GM21526 (cell line): ENCODE data around the gene COL11A1.
"Not testable (repeated sequence)": the region's sequence is repeated elsewhere in the genome, so short reads cannot be mapped to it uniquely, and the experiment has no call there.

Experiments
- ATAC-seq: cut with Tn5 transposase; IDR thresholded peaks from one replicate; pipeline ENCODE4 v1.9.1; 2021; ENCODE audit warnings: moderate library complexity; ENCODE audit not compliant: unreplicated experiment, low FRiP score

COL11A1 gene

GRCh38 chr1:103108376-103109150 is at the start of gene COL11A1:
Gene COL11A1 (minus strand): TSS chr1:103108522. CDS start chr1:103108178, 344 bp downstream.
- no peak for ATAC-seq

GRCh38 chr1:103156966-103157365 is 48.6 kb upstream of the COL11A1 start:
- ATAC-seq, result no peak

DNA sequence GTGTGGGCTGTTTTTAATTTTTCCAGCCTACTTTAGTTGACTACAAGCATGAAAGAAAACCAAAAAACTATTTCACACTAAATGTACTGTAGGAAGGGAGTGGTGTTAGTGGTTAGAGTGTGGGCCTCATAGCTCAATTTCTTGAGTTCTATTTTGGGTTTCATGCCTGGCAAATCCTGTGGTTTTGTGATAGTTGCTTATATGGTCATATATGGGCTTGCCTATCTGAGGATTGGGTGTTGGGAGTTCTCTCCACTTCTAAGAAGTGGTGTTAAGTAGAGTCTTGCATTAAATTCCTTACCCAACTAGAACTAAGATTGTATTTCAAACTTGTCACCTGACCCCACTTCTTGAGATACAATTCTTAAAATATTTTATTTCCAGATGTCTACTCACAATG is 37.8 kb upstream of the COL11A1 start:
- ATAC-seq, result no peak

DNA sequence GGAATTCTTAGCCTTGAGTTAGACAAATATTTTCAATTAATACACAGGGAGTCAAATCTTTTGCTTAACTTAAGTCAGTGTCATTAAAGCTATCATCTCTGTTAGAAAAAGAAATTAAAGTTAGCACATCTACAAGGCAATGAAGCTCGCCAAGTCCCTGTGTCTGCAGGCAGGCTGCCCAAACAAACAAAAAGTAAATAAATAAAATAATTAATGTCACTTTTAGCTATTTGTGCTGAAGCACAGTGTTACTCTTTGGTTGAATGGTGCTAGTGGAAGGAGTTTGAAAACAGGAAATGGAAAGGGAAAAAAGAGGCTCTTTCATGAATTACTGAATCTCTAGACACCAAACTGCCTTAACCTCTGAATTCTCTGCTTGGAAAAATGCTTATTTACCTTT is 37.1 kb upstream of the COL11A1 start:
- ATAC-seq, result no peak

DNA sequence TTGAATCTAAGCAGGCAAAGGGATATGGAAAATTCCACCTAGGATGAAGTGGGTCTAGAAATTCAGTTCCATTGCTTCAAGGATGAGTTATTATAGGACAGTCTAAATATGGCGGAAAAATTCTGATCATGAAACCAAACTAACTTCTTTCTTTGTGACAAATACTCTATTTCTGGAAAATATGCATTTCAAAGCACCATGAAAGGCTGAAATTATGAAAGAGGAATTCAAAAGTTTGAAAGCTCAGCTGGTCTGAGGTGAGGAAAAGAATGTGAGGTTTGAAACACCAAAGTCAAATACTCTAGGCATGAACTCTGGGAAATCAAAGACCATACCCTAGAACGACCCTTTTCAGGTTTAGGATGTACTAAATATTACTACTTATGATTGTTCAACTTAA is 36.4 kb upstream of the COL11A1 start:
- ATAC-seq, result no peak

DNA sequence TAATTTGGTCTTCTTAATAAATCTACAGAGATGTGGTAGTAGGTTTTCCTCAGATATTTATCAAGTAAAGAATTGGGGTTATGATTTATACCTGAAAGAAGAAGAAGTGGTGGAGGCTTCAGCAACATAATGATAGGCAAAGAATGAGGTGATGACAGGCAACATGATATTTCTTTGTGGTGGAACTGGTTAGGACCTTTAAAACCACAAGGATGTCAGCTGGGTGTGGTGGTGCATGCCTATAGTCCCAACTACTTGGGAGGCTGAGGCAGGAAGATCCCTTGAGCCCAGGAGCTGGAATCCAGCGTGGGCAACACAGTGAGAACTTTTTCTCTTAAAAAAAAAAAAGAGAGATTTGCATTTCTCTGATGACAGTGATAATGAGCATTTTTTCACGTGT is 34.1 kb upstream of the COL11A1 start:
- ATAC-seq, result no peak

GRCh38 chr1:103129796-103130195 is 21.5 kb upstream of the COL11A1 start:
- ATAC-seq, result no peak

DNA sequence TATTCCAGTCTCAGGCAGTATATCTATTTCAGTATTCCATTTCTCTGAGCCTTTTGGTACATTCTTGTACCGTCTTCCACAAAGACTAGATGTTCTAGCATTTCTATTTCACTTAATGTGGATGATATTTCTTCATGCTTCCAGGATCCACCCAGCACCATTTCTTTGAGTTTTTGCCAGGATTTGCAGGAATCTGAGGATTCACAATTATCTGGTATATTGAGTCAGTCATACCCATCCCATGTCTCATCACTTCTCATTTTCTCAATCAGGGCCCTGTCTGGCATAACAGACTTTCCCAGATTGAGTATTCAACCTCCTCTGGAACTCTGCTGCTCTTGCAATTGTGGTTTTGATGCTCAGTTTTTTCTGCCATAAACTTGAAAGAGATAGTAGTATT is 20.9 kb upstream of the COL11A1 start:
- ATAC-seq, result no peak

DNA sequence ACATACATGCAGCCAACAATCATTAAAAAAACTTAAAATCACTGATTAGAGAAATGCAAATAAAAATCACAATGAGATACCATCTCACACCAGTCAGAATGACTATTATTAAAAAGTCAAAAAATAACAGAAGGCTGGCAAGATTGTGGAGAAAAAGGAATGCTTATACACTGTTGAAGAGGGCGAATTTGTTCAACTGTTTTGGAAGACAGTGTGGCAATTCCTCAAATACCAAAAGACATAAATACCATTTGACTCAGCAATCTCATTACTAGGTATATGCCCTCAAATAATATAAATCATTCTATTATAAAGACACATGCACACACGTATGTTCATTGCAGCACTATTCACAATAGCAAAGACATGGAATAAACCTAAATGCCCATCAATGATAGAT is 19.9 kb upstream of the COL11A1 start:
- not testable (repeated sequence) for ATAC-seq

GRCh38 chr1:103125219-103125618 is 16.9 kb upstream of the COL11A1 start:
- ATAC-seq, result no peak

GRCh38 chr1:103122983-103123720 is 14.8 kb upstream of the COL11A1 start:
- ATAC-seq, result no peak

- ATAC-seq, result no peak
These were observed 12.7 kb upstream of the COL11A1 start for GRCh38 chr1:103120981-103121380.

- no peak for ATAC-seq
These were observed 4.2 kb upstream of the COL11A1 start for GRCh38 chr1:103112546-103112945.

- no peak for ATAC-seq
These were observed 3.6 kb upstream of the COL11A1 start for GRCh38 chr1:103111926-103112325.

- ATAC-seq, result no peak
These were observed 2.4 kb upstream of the COL11A1 start for GRCh38 chr1:103110701-103111100.

DNA sequence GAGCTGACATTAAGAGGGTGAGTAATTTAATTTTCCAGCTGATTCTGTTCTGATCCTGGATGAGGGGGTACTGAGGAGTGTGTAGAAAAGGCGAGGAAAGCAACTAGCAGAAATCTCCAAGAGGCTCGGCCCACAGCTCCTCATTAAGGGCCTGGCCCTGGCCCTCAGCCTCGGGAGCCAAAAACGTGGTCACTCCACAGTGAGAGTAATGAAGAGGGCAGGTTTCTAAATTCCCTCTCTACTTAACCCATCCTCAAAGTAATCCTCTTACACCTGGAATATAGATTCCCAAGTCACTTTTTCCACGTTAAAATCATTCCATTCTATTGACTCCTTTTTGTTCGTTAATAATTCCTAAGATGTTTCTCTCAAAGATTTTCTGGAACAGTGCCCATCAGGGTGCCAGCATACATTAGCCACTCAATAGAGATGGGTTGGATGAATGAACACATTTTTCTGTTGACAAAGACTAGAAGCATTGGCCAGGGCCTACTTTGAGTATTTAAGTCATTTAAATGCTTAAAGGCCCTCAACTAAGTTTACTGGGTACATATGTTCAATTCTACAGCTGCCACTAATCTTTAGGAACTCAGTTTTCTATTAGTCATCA is 1.1 kb upstream of the COL11A1 start:
- no peak for ATAC-seq

GRCh38 chr1:103107741-103108375 is 464 bp downstream of the COL11A1 start:
- ATAC-seq, result no peak

DNA sequence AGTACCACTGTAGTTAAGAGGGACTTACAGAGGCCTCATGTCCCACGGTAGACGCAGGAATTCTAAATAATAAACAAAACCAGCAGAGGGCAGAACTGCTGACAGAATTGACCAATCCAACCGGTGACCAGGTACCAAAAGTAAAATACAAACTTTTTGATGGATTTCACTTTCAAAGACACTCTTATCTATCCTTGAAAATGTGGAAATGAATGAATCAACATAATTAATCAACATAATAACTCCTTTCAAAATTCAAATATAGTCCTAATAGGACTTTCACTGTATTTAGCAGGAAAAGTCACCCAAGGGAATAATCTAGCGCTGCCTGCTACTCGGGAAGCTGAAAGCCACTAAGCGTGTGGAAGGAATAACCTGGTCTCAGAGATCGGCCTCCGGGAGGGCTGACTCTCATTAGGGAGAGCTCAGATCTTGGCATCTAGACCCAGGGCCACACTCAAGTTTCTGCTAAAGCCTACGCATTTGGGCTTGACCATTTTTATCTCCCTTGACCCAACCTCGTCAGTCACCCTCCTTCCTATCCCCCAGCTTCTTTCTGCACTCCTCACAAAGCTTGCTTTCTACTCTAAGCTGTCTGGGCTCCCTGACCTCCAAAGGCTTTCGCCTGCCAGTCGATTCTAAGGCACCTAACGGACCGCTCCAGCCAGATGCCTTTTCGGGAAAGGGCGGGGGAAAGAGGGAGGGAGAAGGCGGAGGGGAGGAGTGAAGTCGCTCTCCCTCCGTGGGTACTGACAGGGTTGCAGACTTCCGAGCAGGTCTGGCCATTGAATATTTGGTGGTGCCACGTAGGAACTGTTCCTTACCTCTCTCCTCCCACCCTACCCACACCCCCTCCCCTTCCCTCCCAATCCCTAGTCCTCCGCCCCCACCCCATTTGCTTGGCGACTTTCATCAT is 1.6 kb downstream of the COL11A1 start:
- ATAC-seq, result peak; percentile 85

DNA sequence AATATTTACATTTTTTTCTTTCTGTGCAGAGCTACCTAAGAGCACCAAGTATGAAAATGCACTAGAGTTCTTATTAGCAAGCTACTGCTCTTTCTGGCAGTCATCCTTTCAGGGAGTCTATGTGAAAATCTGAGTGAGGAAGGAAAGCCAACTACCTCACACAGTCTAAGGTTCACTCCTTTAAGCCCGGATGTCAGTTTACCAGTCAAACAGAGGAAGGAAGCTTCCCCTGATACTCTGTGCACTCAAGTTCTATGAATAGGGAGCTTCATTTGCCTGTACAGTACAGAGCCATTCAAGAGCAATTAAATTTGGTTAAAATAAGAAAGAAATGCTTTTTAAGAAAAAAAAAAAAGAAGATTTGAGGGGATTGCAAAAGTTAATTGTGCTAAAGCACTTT is 6.9 kb downstream of the COL11A1 start:
- ATAC-seq, result no peak

- ATAC-seq, result no peak
These were observed 19.1 kb downstream of the COL11A1 start for GRCh38 chr1:103089221-103089620.
